NCI-H1436 treated with DMSO at 0.1 percent for 48 hours (cell line): ENCODE data around the gene GPR156.

ENCODE experiments used
- DNase-seq: peaks from one replicate; lab custom pipeline; 2025; lab: John Stamatoyannopoulos, UW

Gene GPR156

GRCh38 chr3:120193554-120193953 is 91.5 kb downstream of the GPR156 start:
- no peak for DNase-seq

- no peak for DNase-seq
Measured at GRCh38 chr3:120192579-120192978, 92.4 kb downstream of the GPR156 start.

- DNase-seq = no peak
Measured at GRCh38 chr3:120192159-120192558, 92.9 kb downstream of the GPR156 start.

DNA sequence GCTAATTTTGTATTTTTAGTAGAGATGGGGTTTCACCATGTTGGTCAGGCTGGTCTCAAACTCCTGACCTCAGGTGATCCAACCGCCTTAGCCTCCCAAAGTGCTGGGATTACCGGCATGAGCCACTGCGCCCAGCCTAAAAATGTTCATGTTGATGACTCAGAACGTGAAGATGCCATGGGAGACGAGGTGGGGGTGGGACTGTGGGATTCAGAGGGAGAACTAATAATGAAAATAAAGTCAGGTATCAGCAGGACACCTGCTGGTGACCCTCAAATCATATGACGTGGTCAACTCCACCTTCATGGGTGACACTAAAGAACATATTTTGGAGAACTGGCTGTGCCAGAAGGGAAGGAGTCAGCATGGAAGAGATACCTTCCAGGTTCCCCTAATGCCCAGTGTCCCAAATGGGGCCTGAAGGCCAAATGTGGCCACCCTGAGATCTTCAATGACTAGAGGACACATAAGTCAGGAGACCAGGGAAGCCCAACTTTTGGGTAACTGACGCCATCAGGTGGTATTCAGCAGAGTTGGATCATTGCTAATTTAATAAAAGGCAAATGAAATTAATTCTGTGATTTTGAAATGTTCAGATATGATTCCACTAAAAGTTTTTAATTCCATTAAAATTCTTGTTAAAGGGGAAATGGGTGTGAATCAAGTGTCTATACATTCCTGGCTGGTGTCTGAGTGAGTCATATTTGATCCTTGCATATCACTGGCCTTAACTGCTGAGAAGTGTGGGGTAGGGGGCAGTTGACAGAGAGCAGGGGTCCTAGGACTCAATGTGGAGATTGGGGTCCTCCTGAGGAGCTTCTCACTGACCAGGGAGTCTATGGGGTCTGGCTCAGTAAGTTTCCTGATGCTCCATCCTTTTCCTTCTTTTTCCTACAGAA is 102.2 kb downstream of the GPR156 start:
- DNase-seq = no peak

DNA sequence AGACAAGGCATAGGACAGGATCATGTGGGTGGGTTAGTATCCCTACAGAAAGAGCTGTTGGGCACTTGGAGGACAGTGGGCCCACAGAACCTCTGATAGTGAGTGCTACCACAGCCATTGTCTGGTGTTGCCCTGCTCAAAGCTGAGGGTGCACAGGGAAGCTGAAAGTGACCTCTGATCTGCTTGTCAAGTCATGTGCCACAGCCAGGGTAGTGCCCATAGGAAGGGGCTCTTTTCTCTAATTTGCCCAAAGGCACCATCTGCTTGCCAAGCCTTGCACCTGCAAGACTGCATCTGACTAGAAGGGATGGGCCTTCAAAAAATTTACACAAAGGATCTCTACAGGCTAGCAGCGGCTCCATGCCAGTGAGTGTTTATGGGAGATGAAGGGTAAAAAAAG is 103.4 kb downstream of the GPR156 start:
- no peak for DNase-seq

DNA sequence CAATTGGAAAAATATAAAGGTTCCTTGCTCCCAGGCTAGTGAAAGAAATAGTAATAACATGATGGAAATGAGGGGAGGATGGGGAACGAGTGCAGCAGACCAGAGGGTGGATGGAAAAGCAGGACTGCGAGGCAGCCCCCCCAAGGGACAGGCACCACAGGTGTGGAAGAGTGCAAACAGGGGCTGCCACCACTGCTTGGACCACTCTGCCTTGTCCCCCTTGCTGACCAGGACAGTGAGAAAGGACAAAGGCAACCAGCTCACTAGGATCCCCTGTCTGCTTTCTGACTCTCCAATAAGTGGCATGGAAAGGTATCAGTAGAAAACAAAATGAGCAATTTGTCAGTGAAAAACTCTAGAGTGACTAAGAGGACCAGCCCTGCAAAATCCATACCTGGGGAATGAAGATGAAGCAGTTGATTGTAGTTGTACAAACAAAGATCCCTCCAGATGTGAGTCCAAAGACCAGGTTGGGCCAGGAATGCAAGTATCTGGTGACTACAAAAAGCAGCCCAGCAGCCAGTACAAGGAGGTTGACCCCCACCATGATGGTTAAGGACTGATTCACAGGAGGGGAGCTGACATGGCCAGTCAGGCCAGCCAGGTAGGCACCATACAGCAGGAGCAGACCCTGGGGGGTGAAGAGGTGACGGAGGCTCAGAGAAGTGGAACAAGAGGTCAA is 104.2 kb downstream of the GPR156 start:
- no peak for DNase-seq

DNA sequence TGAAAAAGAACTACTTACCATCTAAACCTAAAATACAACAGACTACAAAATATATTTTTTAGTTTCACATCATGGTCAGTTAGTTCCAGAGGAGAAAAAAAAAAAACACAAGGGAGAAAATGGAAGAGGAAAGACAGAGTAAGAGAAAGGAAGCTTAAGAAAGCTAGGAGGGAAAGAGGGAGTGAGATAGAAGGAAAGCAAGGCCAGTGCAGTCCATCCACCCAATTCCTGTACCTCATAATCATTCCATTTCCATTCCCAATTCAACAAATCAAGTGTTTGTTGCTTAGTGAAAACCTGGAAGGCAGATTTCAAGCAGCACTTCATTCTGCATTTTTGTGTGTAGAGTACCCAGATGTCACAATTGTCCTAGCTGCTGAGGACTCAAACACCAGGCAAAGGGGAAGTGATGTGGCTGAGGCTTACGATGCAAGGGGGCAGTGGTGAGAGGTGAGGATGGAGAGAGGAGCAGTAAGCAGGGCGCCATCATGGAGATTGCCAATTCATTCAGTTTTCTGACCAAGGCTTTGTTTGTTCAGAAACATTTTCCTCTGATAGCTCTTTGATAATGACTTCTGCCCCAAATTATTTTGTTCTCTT is 107.2 kb downstream of the GPR156 start:
- DNase-seq = no peak

GRCh38 chr3:120177151-120177550 is 107.9 kb downstream of the GPR156 start:
- DNase-seq = no peak

DNA sequence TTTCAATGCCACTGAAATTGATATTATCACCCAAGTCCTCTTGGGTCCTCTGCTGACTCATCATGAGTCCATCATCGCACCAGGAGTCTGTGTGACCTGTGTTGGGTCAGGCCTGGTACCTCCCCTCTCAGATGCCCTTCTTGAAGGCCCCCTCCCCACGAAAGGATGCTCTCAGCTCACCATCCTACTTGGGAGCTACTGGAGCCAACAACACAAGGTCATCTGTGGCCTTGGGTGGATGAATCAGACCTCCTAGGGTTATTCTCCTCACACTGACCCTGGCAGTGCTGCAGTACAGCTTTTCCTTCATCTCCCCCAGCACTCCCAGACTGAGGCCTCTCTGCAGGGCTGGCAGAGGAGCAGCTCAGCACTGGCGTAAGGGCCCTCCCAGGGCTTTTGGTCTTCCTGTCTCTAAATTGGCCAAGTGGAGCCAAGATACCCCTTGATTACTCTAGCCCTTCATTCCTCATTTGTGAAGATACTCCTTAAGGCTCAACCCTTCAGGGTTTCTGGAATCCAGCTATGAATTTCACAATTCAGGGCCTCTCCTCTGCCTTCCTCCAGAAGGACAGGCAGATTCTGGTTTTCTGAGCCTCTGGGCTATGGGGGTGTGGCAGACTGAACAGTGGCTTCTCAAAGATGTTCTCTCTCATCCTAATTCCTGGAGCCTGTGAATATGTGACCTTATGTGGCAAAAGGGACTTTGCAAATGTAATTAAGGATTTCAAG is 110.0 kb downstream of the GPR156 start:
- no peak for DNase-seq

GRCh38 chr3:120173056-120173675 is 111.9 kb downstream of the GPR156 start:
- DNase-seq = no peak

- no peak for DNase-seq
Measured at GRCh38 chr3:120172070-120172469, 113.0 kb downstream of the GPR156 start.

DNA sequence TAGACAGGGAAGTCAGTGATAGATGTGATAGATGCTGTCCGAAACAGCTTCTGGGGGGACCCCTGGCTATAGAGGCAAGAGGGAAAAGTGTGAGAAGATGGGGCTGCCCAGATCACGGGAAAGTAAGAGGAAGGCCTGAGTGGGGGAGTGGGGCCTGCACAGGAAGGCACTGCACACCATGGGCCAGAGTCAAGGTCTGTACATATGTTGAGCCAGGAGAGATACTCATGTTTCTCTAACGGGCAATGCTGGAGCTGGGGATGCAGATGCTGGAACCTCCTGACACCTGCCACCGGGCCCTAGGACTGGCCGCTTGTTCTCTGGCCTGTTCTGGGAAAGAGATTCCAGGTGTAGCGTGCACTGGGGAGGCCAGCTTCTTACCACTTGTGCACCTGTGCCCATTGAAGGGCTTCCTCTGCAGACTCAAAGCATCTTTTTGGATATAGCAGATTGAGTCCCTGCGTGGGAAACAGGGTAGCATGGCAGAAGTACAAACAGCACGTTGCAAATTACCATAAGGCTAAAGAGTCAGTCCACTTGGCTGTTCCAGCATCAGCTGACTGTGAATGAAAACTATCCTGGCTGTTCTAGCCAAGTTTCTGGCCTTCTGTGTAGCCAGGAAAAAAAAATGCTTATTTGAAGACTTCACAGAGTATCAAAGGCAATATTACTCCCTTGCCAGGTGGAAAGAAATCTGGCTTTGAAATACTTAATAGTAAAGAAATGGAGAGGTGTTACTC is 113.7 kb downstream of the GPR156 start:
- DNase-seq = no peak

GRCh38 chr3:120170223-120170622 is 114.8 kb downstream of the GPR156 start:
- DNase-seq = no peak

DNA sequence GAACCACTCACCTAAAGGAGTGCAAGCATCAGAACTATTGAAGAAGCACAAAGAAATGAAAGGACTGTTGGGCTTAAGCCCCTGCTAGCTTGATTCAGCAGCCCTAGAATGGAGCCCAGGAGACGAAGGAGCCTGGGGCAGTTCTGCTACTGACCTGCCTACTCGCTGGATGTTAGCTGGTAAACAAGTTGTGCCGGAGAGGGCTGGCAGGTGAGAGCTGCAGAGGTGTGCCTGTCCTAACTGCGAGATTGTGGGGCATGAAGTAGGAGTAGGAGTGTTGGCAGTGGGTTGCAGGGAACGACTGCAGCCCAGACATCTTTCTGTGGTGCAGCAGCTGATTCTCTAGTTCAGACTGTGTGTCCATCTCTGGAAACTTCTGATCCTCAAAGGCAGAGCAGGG is 115.6 kb downstream of the GPR156 start:
- DNase-seq = no peak

DNA sequence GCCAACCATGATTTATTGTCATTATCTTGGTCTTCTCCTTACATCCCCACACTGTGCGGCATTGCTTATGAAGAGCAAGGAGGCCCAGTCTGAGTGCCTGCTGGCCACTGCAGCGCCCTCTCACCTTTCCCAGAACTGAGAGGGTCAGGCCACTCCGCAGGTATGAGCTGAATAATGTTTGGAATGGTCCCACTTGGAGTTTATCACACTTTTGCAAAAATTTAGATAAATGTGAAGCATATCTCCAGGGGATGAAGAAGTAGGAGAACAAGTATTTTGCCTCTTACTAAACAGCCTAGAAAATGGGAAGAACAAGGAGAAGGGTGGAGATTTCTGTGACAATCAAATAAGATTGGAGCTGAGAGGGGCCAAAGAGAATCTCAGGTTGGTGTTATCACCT is 116.4 kb downstream of the GPR156 start:
- no peak for DNase-seq

DNA sequence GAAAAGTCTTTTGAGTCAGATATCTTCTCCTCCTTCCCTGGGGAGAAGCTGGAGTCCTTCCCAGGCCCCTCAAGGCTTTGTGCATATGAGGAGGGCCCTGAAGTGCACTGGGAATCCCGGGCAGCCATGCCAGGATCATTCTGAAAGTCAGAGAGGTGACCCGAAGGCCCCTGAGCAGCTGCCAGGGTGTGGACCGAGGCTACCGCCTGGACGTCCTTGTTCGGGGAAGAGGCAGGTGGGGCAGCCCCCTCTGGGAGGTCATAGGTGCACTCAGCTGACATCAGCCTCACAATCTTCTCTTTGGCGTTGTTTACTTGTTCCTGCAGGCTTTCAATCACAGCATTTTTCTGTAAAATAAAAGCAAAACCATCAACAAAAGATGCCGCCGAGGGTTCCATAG is 117.0 kb downstream of the GPR156 start:
- no peak for DNase-seq

GRCh38 chr3:120167488-120167887 is 117.5 kb downstream of the GPR156 start:
- DNase-seq = no peak

GRCh38 chr3:120163816-120164215 is 121.2 kb downstream of the GPR156 start:
- DNase-seq = no peak

DNA sequence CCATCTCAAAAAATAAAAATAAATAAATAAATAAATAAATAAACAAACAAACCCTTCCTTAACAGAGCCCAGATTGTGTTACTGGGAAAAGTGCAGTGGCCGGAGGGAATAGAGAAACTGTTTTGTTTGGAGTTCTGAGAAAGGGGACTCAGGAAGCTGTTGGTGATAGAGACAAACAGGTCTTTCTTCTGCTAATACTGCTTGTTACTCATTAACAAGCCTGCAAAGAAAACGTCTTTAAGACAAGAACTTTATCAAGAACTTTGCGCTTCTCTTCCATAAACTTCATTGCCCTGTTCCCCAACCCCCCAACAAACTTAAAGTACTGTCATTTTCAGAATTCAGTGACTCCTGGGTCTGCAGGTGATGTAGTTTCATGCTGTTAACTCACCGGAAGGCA is 122.0 kb downstream of the GPR156 start:
- no peak for DNase-seq

DNA sequence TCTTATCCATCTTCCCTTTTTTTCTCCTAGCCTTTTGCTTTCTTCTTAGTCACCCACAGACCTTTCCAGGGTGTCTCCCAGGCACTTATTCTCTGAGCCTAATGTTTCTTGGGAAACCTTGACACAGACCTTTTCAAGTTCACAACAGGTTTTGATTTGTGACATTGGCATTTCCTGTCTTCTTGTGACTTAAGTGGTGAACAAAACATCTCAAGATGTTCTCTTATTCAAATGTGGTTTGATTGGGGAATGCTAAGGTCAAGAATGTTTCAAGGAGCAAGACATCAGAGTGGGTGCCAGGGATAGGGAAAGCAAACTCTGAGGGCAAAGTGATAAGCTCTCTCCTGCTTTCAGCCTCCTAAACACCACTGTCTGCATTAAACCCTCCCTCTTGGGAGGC is 122.6 kb downstream of the GPR156 start:
- no peak for DNase-seq

GRCh38 chr3:120161902-120162301 is 123.1 kb downstream of the GPR156 start:
- no peak for DNase-seq
